ENCODE data around the gene SLC9A2. TPM values are rescaled to one million over a fixed set of nuclear protein-coding genes. Genes with fewer than 3 reads are reported as not detected.

Gene SLC9A2
- total RNA-seq, 1 experiment from 2014 or later = 7.1 TPM

GRCh38 chr2:102672107-102672776, 52.9 kb downstream of the SLC9A2 start:
- intact Hi-C loops (cut with micrococcal nuclease) = no loop called here
- ATAC-seq = no peak
- POLR2A ChIA-PET (ENCODE audit: unreplicated experiment) = no interaction called here

GRCh38 chr2:102674370-102674769, 55.0 kb downstream of the SLC9A2 start:
- POLR2A ChIA-PET (ENCODE audit: unreplicated experiment) = no interaction called here
- no peak for TF ChIP-seq CTCF (conservative IDR thresholded peaks at IDR 0.05; ENCODE audit: low read depth, low read length)
- no peak for TF ChIP-seq EZH2 (IDR thresholded peaks at IDR 0.05; ENCODE audit: low read length, unreplicated experiment)
- TF ChIP-seq EZH2phosphoT487 (IDR thresholded peaks at IDR 0.05; ENCODE audit: borderline replicate concordance, low read length) = no peak

More at GRCh38 chr2:102672107-102672776, 52.9 kb downstream of the SLC9A2 start:
- H3K79me2 ChIP-seq (ENCODE audit: low read length) = no peaks in the 10 kb centered on the region
- no peak overlapping the region for H3K4me3 ChIP-seq (ENCODE audit: low read length)
- H2AFZ ChIP-seq (ENCODE audit: low read length) = no peak overlapping the region
- DNase-seq = no peak
- CTCF ChIA-PET = no interaction called here
- H3K27me3 ChIP-seq (ENCODE audit: low read length) = no peaks in the 10 kb centered on the region
- H3K9me2 ChIP-seq (replicated peaks; ENCODE audit: low read length) = no peaks in the 10 kb centered on the region
- no peak overlapping the region for H3K9ac ChIP-seq (ENCODE audit: low read length)
- H3K4me1 ChIP-seq (ENCODE audit: insufficient read depth, low read length) = 0 out of 2 replicates have a peak, but pooled peaks cover 5% of the 10 kb centered on the region
- no peak overlapping the region for H3K27ac ChIP-seq (ENCODE audit: low read length)
- TF ChIP-seq CTCF (conservative IDR thresholded peaks at IDR 0.05; ENCODE audit: low read depth, low read length) (no peak), EZH2 (IDR thresholded peaks at IDR 0.05; ENCODE audit: low read length, unreplicated experiment) (no peak), EZH2phosphoT487 (IDR thresholded peaks at IDR 0.05; ENCODE audit: borderline replicate concordance, low read length) (no peak)
- no peaks in the 10 kb centered on the region for H3K36me3 ChIP-seq (ENCODE audit: low read depth, low read length)
- no peaks in the 10 kb centered on the region for H3K9me3 ChIP-seq (ENCODE audit: low read length)
- BruUV-seq (replicated peaks) = no TSS peak
- H3K4me2 ChIP-seq (ENCODE audit: low read length) = no peak overlapping the region
- H3F3A ChIP-seq (ENCODE audit: low read length, unreplicated experiment) = no peaks in the 10 kb centered on the region
- H4K20me1 ChIP-seq (ENCODE audit: low read length) = no peaks in the 10 kb centered on the region

GRCh38 chr2:102674836-102675235, 55.5 kb downstream of the SLC9A2 start:
- no TSS peak for BruUV-seq (replicated peaks)
- H3K4me2 ChIP-seq (ENCODE audit: low read length) = no peak overlapping the region
- CTCF ChIA-PET = no interaction called here

More at GRCh38 chr2:102674370-102674769, 55.0 kb downstream of the SLC9A2 start:
- Histone ChIP-seq H3K27me3 (ENCODE audit: low read length) (no peaks in the 10 kb centered on the region), H3K4me3 (ENCODE audit: low read length) (no peak overlapping the region), H3K79me2 (ENCODE audit: low read length) (no peaks in the 10 kb centered on the region), H3K36me3 (ENCODE audit: low read depth, low read length) (no peaks in the 10 kb centered on the region), H3K27ac (ENCODE audit: low read length) (no peak overlapping the region), H3K9me3 (ENCODE audit: low read length) (no peaks in the 10 kb centered on the region), H2AFZ (ENCODE audit: low read length) (no peak overlapping the region), H3K4me2 (ENCODE audit: low read length) (no peak overlapping the region), H3F3A (ENCODE audit: low read length, unreplicated experiment) (no peaks in the 10 kb centered on the region), H3K4me1 (ENCODE audit: insufficient read depth, low read length) (0 out of 2 replicates have a peak, but pooled peaks cover 5% of the 10 kb centered on the region), H4K20me1 (ENCODE audit: low read length) (no peaks in the 10 kb centered on the region), H3K9me2 (replicated peaks; ENCODE audit: low read length) (no peaks in the 10 kb centered on the region), H3K9ac (ENCODE audit: low read length) (no peak overlapping the region)
- CTCF ChIA-PET = no interaction called here
- no TSS peak for BruUV-seq (replicated peaks)
- intact Hi-C loops (cut with micrococcal nuclease) = no loop called here
- DNase-seq = no peak
- no peak for ATAC-seq

More at GRCh38 chr2:102674836-102675235, 55.5 kb downstream of the SLC9A2 start:
- no peaks in the 10 kb centered on the region for H4K20me1 ChIP-seq (ENCODE audit: low read length)
- no peak overlapping the region for H3K4me3 ChIP-seq (ENCODE audit: low read length)
- no peaks in the 10 kb centered on the region for H3K79me2 ChIP-seq (ENCODE audit: low read length)
- no peak overlapping the region for H3K27ac ChIP-seq (ENCODE audit: low read length)
- no peaks in the 10 kb centered on the region for H3K9me3 ChIP-seq (ENCODE audit: low read length)
- no peak for ATAC-seq
- no peaks in the 10 kb centered on the region for H3K27me3 ChIP-seq (ENCODE audit: low read length)
- POLR2A ChIA-PET (ENCODE audit: unreplicated experiment) = no interaction called here
- H3K9ac ChIP-seq (ENCODE audit: low read length) = no peak overlapping the region
- no peaks in the 10 kb centered on the region for H3K9me2 ChIP-seq (replicated peaks; ENCODE audit: low read length)
- no peak overlapping the region for H2AFZ ChIP-seq (ENCODE audit: low read length)
- H3K4me1 ChIP-seq (ENCODE audit: insufficient read depth, low read length) = 0 out of 2 replicates have a peak, but pooled peaks cover 5% of the 10 kb centered on the region
- H3K36me3 ChIP-seq (ENCODE audit: low read depth, low read length) = no peaks in the 10 kb centered on the region
- intact Hi-C loops (cut with micrococcal nuclease) = no loop called here
- no peaks in the 10 kb centered on the region for H3F3A ChIP-seq (ENCODE audit: low read length, unreplicated experiment)
- TF ChIP-seq CTCF (conservative IDR thresholded peaks at IDR 0.05; ENCODE audit: low read depth, low read length) (no peak), EZH2 (IDR thresholded peaks at IDR 0.05; ENCODE audit: low read length, unreplicated experiment) (no peak), EZH2phosphoT487 (IDR thresholded peaks at IDR 0.05; ENCODE audit: borderline replicate concordance, low read length) (no peak)
- DNase-seq = no peak

All from PC-3 (cell line).